ENCODE data around the gene SAMSN1. TPM values are rescaled to one million over a fixed set of nuclear protein-coding genes. Genes with fewer than 3 reads are reported as not detected.

Gene SAMSN1
- total and polyA plus RNA-seq, 9 of the 15 experiments (the other 6 are each of a cell fraction or from before 2014, with no cell fraction given) = 101 to 223 (median 159) TPM

DNA sequence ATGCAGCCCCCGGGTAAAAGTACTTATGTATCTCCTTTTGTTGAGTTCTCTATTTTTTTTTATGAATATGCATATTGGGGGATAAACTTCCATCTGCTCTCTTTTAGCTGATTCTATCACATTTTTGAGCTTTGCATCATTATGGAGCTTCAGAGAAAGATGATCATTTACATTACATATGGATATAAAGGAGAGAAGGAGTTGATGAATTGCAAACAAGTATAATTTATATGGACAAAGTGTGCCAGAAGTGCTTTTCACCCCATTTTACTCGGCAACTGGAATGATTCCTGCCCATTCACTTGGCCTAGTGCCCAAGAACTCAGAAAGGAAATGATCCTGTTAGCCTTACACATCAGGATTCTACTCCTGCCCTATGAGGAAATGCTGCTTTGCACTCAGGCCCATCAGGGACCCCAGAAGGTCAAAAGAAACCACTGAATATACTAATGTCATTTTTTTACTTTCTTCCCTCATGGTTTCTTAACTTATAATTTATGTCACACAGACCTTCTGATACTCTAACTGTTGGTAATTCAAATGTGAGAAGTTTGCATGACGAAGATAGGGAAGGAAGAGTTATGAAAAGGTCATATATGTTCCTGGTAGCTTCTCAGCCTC, 65.6 kb downstream of the SAMSN1 start:
- no peak for FAIRE-seq
- Histone ChIP-seq H2AFZ (ENCODE audit: low read depth, low read length) (peak overlapping the region; percentile 2; the same call in 1 of the 2 replicates), H3K27me3 (ENCODE audit: control insufficient read depth in 2 of 2, insufficient read depth in 2 of 2, low read length in 2 of 2) (no peaks in the 10 kb centered on the region), H3K79me2 (ENCODE audit: control insufficient read depth, insufficient read depth, low read length) (no peaks in the 10 kb centered on the region), H3K4me2 (ENCODE audit: insufficient read depth, low read length) (no peak overlapping the region), H3K4me3 (no peak overlapping the region), H4K20me1 (replicated peaks; ENCODE audit: control insufficient read depth, insufficient read depth, low read length) (no peaks in the 10 kb centered on the region), H3K9me3 (replicated peaks; ENCODE audit: control insufficient read depth, insufficient read depth, low read depth, low read length) (no peaks in the 10 kb centered on the region), H3K9me1 (ENCODE audit: control insufficient read depth, insufficient read depth, low read length) (no peaks in the 10 kb centered on the region), H3K9ac (ENCODE audit: insufficient read depth in 1 of 2, low read depth in 2 of 2, low read length in 2 of 2) (0 out of 4 replicates have a peak overlapping the region, but pooled peaks of 1 of the 2 experiments have one; percentile 43), H3K27ac (ENCODE audit: extremely low read depth, low read depth, low read length) (no peak overlapping the region), H3K36me3 (ENCODE audit: control insufficient read depth, insufficient read depth, low read length) (peaks cover 11% of the 10 kb centered on the region; the same call in 1 of the 3 replicates), H3K4me1 (replicated peaks in 1 of 2; ENCODE audit: control insufficient read depth in 2 of 2, insufficient read depth in 2 of 2, low read length in 2 of 2) (peaks cover 0 to 12% of the 10 kb centered on the region in 2 experiments; a peak in 1 of 5 replicates)
- 47% methylated on average over 3 of the region's 3 CpGs for WGBS (ENCODE audit: insufficient coverage, low coverage, missing lambda C conversion rate)
- DNase-seq (ENCODE audit: extremely low read depth in 1 of 4, low spot score in 3 of 4) = no peak
- ChIA-PET POLR2A (interaction anchor here (1.2 to 1.5 kb wide), 3 partner anchors 9 to 24 kb away, joined by 3 to 4 read pairs (median 3); no protein-coding TSS in a partner anchor), CTCF (ENCODE audit: low intra/inter-chr PET ratio) (no interaction called here)
- no TSS peak for BruUV-seq (replicated peaks)
- in situ Hi-C loops (cut with MboI) (no loop called here), intact Hi-C loops (cut with micrococcal nuclease) (no loop called here)
- ATAC-seq = no peak
- TF ChIP-seq, protein P1, sequence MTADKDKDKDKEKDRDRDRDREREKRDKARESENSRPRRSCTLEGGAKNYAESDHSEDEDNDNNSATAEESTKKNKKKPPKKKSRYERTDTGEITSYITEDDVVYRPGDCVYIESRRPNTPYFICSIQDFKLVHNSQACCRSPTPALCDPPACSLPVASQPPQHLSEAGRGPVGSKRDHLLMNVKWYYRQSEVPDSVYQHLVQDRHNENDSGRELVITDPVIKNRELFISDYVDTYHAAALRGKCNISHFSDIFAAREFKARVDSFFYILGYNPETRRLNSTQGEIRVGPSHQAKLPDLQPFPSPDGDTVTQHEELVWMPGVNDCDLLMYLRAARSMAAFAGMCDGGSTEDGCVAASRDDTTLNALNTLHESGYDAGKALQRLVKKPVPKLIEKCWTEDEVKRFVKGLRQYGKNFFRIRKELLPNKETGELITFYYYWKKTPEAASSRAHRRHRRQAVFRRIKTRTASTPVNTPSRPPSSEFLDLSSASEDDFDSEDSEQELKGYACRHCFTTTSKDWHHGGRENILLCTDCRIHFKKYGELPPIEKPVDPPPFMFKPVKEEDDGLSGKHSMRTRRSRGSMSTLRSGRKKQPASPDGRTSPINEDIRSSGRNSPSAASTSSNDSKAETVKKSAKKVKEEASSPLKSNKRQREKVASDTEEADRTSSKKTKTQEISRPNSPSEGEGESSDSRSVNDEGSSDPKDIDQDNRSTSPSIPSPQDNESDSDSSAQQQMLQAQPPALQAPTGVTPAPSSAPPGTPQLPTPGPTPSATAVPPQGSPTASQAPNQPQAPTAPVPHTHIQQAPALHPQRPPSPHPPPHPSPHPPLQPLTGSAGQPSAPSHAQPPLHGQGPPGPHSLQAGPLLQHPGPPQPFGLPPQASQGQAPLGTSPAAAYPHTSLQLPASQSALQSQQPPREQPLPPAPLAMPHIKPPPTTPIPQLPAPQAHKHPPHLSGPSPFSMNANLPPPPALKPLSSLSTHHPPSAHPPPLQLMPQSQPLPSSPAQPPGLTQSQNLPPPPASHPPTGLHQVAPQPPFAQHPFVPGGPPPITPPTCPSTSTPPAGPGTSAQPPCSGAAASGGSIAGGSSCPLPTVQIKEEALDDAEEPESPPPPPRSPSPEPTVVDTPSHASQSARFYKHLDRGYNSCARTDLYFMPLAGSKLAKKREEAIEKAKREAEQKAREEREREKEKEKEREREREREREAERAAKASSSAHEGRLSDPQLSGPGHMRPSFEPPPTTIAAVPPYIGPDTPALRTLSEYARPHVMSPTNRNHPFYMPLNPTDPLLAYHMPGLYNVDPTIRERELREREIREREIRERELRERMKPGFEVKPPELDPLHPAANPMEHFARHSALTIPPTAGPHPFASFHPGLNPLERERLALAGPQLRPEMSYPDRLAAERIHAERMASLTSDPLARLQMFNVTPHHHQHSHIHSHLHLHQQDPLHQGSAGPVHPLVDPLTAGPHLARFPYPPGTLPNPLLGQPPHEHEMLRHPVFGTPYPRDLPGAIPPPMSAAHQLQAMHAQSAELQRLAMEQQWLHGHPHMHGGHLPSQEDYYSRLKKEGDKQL (CRISPR knock-in tag; IDR thresholded peaks at IDR 0.05; ENCODE audit: borderline replicate concordance) = no peak
- TF ChIP-seq NFIC (IDR thresholded peaks at IDR 0.05) = peak; percentile 62
- TF ChIP-seq, protein P2, sequence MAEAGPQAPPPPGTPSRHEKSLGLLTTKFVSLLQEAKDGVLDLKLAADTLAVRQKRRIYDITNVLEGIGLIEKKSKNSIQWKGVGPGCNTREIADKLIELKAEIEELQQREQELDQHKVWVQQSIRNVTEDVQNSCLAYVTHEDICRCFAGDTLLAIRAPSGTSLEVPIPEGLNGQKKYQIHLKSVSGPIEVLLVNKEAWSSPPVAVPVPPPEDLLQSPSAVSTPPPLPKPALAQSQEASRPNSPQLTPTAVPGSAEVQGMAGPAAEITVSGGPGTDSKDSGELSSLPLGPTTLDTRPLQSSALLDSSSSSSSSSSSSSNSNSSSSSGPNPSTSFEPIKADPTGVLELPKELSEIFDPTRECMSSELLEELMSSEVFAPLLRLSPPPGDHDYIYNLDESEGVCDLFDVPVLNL (CRISPR knock-in tag; IDR thresholded peaks at IDR 0.05; ENCODE audit: low read depth) = no peak

Measured in K562 (cell line).